GM18873 (cell line): ENCODE data around the gene ROR2.

ENCODE experiments used
- ATAC-seq: cut with Tn5 transposase; IDR thresholded peaks from one replicate; pipeline ENCODE4 v1.9.1; 2021; ENCODE audit warnings: mild to moderate bottlenecking, moderate library complexity, moderate number of reproducible peaks; ENCODE audit not compliant: unreplicated experiment, low FRiP score

The ROR2 gene

DNA sequence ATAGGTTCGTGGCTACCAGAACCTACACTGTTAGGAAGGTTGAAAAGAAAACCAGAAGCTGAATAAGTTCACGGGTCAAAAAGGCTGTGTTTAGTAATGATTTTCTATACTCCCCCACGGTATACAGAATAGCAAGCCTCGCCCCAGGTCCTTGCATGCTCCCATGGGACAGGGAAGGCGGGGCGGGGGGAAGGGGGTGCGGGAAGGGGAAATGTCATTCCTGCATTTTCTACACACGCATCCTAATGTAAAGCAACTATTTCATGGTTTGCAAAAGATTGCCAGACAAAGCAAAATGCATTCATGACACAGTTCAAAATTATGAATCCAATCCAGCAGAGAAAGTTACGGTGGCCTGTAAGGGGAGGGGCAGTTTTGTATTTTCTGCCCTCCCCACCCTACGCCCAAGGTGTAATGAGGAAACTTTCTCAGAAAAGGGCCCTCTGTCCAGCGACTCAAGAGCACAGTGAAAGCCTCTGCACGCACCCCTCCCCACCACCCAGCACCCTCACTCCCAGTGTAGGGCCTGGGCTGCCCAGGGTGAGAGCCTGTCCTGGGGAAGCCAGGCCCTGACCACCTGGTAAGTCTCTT is 105.2 kb downstream of the ROR2 start:
- ATAC-seq = no peak

- ATAC-seq = no peak
Measured at GRCh38 chr9:91844190-91844589, 105.8 kb downstream of the ROR2 start.

GRCh38 chr9:91843623-91844148 is 106.3 kb downstream of the ROR2 start:
- ATAC-seq = no peak

- no peak for ATAC-seq
Measured at GRCh38 chr9:91843093-91843492, 106.9 kb downstream of the ROR2 start.

- ATAC-seq = no peak
Measured at GRCh38 chr9:91842358-91843049, 107.5 kb downstream of the ROR2 start.

- no peak for ATAC-seq
Measured at GRCh38 chr9:91841591-91841990, 108.4 kb downstream of the ROR2 start.

GRCh38 chr9:91840882-91841281 is 109.1 kb downstream of the ROR2 start:
- no peak for ATAC-seq

- ATAC-seq = no peak
Measured at GRCh38 chr9:91840469-91840868, 109.6 kb downstream of the ROR2 start.

GRCh38 chr9:91839926-91840465 is 110.0 kb downstream of the ROR2 start:
- no peak for ATAC-seq

DNA sequence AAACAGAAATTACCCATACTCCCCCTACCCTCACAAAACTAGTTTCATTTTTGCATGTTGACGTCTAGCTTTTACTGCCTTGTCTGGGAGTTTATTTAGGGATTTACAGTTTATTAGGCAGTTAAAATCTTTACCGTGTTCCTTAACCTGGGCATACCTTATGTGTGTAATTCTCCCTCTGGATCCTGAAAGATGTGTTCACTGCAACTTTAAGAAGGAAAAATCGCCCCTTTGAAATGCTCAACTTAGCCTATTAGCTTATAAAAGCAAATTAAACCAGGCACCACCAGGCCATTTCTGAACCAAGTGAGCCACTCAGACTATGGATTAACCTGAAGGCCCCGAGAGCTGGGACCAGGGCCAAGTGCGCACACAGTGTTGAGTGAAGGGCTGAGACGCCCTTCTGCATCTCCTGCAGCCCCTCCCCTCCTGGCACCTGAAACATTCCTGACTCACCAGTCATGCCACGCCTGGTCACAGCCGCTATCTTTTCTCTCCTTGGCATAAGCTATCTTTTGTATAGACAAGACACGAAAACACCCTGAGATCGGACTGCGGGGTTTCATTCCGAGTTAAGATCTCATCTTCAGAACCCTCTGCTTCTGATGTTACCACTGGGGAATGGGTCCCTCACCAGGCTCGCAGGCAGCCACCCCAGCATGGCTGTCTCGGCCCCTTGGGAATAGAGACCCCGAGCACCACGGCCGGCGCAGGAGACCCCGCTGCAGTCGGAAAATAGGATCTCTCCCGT is 111.9 kb downstream of the ROR2 start:
- no peak for ATAC-seq

DNA sequence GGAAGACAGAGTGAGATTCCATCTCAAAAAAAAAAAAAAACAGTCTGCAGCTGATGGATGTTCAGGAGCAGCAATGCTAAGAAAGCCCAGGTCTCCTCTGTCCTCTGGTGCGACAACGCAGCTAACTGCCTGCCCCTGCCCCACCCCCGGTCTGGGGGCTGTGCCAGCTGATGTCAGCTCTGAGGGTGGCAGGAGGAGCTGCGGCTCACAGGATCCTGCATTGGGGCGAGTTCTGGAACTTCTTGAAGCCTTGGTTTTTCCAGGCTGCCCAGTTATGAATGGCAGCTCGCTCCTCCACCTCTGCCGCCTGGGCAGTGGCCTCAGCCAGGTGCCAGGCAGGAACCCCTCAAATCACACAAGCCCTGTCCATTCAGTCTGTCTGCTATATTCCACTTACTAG is 113.5 kb downstream of the ROR2 start:
- no peak for ATAC-seq

DNA sequence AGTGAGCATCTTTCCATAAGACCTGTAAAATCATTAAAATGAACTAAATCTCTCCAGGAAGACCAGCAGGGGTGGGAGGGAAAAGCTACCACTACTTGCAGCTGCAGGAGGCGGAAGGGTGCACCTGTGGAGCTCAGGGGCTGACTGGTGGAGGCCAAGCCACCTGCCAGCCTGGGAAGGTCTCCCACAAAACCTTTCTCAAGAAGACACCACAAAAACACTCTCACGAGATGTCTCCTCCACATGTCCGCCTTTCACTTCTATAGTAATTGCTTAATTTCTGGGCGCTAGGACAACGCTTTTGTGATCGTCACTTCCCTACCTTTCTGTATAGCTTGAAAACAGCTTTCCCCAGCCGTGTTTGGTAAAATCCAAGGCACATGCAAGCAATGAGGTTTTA is 114.4 kb downstream of the ROR2 start:
- ATAC-seq = no peak

DNA sequence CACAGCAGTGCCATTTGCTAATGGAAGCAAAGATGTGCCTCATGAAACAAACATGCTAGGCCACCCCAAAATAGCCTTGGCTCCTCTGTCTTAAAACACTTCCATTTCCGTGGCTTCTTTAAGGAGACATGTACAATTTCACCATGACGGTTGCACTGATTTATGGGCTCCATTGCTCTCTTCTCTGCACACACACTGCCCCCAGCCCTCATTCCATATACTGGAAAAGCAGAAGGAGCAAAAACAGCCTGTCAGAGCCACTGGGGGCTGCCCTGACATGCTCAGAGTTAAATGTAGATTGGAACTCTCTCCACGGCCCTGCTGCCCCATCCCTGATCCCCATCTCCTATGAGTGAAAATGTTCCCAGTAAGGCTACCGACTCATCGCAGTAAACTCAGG is 114.8 kb downstream of the ROR2 start:
- no peak for ATAC-seq

DNA sequence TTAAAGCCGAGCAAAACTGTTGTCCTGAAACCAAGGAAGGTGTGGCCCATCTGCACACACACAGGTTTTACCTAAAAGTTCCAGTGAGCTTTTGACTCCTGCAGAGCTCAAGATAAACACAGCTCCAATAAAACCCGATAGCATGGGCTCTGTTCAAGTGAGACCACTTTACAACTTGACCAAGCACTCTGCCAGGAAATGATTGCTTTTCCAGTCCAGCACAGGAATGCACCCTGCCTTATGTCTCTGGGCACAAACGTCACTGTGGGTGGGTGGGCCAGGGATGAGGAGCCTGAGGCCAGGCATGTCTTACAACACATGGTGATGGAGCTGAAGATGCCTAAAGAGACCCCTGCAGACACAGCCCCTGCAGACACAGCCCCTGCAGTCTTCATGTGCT is 115.3 kb downstream of the ROR2 start:
- ATAC-seq = no peak

DNA sequence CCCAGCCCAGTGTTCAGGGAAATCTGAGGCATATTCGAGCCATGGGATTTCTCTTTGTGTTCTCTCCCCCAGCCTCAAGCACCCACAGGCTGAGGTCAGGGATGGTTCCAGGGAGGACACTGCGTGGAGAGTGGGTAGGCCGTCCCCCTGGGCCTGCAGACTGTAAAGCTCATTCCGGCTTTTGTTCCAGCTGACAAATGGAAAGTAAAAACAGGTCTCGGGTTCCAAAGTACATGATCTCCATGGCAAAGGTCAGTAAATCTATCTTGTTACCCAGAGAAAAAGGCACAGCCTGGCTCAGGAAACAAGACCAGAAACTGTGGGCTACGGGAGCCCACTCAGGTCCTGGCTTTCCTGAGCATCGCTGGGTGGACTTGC is 116.2 kb downstream of the ROR2 start:
- ATAC-seq = no peak

DNA sequence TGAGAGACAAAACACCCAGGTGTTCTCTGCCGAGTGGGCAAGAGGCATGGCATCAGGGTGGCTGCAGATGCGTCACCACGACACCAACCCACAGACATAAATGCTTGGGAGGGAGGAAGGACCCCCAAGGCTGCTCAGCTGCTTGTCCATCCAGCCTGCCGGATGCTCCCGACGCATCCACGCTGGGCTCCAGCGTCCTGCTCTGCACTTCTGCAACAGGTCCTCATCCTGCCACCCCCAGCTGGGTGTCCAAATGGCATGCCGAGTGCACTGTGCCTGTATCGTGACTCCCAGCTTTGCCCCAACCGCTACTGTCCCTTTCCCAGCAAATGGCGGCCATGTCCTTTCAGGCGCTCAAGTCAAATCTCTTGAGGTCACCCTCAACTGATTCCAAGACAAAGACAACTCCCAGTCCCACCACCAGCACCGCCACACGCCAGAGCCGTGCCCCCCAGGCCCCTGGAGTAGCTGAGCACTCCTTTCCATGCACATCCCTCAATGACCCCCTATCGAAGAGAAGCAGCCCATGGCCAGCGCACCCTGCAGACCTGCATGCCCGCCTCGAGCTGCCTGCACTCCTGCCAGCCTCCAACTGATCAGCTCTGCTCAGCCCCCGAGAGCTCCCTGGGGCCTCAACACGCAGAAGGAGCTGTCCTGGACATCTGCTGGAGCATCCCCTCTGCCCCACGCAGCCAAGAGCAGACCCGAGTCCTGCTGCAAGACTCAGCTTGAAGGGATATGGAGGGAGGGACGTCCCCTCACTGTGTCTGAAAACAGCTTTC is 116.7 kb downstream of the ROR2 start:
- no peak for ATAC-seq

DNA sequence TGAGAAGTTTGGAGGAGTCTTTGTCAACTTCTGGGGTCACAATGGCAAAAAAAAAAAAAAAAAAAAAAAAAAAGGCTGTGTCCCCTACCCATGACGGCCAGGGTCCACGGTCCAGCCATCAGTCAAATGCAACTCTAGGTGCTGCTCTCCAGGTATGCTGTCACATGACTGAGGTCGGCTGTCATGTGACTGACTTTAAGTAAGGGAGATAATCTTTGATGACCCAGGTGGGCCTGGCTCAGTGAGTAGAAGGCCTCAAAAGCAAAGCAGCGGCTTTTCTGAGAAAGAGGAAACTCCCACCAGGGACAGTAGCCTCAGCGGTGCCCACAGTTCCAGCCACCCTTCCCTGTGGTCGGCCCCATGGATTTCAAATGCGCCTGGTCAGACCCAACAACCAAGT is 117.7 kb downstream of the ROR2 start:
- ATAC-seq = no peak

GRCh38 chr9:91825866-91826265 is 124.2 kb downstream of the ROR2 start:
- ATAC-seq = no peak

DNA sequence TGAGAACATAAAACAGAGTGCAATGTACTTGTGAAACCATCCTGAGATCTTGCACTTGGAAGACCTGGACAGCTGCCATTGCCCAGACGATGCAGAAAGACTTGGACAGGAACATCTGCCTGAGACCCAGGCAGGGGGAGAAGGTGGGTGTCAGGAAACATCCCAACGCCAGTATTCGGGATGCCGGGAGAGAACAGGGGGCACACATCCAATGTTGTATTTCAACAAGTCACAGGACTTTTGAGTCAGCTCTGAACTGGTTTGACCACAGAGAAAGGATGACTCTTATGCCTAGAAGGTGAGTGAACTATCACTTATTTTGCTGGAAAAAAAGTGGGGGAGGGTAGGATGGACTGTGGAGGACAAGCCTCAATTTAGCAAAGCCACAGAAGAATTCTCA is 124.6 kb downstream of the ROR2 start:
- ATAC-seq = no peak

- no peak for ATAC-seq
Measured at GRCh38 chr9:91824601-91825305, 125.3 kb downstream of the ROR2 start.
